Measurements from ENCODE around the gene TRIP11.
"Not testable (repeated sequence)": the region's sequence is repeated elsewhere in the genome, so short reads cannot be mapped to it uniquely, and the experiment has no call there.

The TRIP11 gene

DNA sequence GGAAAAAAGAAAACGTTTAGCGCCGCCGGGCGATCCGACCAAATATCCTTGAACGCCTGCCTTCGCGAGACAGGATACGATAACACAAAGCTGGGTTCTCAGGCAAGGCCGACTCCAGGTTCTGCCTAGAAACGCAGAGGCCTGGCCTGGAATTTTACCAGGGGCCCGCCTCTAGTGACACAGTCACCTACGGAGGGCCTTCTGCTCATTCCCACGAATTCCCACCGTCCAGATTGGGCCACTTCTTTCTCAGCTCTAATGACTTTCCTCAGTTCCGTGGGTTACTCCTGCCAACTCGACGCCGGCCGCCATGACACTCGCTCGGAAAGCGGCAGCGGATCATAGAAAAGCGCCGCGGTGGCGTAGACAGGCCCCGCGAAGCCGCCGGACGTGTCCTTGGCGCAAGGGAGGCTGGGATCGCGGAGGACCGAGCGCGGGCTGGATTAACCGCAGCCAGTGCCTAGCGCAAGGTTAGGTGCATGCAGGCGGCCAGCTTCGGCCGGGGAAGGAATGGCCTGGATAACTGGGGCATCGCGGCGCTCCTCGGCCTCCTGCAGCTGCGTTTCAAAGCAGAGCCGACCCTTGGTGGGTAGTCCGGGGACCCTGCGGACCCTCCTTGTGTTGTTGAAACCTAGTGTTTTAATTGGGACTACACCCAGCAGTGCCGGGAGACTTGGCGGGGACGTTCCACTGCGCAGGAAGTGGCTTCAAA is at the start of gene TRIP11:
Gene TRIP11, minus strand, starts transcription at position 341 of the 712 bp plus-strand sequence. CDS start 374 bp downstream, outside the sequence.
- DNase-seq (ENCODE audit: low read depth): peak; percentile 91

GRCh38 chr14:92088494-92088893 is 48.6 kb upstream of the TRIP11 start:
- no peak for DNase-seq (ENCODE audit: low read depth)

GRCh38 chr14:92074555-92074954 is 34.7 kb upstream of the TRIP11 start:
- no peak for DNase-seq (ENCODE audit: low read depth)

DNA sequence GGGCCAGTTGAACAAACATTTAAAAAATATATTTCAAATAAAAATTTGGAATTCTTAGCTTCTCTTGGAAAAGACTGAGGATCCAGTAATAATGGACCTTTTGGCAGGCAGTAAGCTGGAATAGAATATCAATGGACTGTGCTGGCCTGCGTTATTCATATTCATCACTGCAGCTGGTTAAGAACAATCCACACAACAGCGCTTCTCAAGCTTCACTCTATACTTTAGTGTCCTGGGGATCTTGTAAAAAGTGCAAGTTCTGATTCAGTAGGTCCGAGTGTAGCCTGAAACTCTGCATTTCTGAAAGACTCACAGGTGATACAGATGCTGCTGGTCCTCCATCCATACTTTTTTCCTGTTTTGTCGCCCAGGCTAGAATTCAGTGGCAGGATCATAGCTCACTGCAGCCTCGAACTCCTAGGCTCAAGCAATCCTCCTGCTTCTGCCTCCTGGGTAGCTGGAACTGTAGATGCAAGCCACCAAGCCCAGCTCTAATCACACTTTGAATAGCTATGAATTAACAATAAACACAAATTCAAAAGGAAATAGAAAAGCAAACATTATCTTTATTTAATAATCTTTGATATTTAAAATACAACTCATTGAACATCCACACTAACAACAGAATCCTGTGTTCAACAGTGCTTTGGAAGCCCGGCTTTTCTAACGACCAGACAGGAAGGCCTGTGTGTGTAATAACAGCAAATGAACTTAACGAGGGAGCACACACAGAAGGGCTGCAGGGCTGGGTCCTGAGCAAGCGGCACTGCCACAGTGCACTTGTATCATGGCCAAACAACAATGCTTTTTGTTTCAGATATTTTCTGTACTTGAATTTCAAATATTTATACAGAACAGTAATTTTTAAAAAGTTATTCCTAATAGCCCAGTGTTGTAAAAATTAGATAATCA is 18.4 kb upstream of the TRIP11 start:
- no peak for DNase-seq (ENCODE audit: low read depth)

DNA sequence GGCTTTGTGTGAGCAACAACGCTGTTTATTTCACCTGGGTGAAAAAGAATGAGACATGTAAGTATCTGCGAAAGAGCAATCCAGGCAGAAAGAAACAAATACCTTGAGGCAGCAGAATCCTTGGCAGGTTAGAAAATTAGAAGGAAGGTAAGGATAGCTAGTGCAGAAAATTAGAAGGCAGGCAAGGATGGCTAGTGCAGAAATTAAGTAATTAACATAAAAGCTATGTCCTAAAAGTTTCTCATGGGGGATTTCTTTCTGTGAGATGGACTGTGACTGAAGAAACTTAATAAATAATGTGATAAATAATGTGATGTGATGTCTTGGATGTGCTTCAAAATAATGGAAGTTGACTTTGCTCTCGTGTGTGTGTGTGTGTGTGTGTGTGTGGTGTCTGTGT is 9.9 kb upstream of the TRIP11 start:
- DNase-seq (ENCODE audit: low read depth): no peak

DNA sequence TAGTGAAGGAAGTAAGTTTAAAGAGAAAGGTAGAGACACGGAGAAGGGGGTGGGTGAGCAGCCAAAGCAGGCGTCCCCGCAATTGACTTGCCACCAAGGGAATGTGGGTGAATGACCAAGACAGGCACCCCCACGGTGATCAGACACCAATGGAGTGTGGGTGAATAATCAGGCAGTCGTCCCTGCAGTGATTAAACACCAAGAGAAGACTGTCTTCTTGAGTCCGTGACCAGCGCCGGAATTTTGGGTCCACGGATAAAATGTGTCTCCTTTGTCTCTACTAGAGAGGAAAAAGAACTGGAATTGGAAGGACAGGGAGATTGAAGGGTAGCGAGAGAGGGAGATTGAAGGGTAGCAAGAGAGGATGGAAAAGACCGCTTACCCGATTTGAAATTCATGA is 9.4 kb upstream of the TRIP11 start:
- DNase-seq (ENCODE audit: low read depth): not testable (repeated sequence)

DNA sequence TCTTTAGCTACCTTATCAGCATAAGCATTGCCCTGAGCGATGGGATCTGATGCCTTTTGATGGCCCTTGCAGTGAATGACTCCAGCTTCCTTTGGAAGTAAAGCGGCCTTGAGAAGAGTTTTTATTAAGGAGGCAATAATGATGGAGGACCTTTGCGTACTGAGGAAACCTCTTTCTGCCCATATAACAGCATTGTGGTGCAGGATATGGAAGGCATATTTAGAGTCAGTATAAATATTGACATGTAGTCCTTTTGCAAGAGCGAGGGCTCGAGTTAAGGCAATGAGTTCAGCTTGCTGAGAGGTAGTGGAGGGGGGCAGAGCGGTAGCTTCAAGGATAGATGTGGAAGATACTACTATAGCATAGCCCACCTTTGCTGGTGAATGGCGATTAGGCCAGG is 6.0 kb upstream of the TRIP11 start:
- DNase-seq (ENCODE audit: low read depth): not testable (repeated sequence)

- not testable (repeated sequence) for DNase-seq (ENCODE audit: low read depth)
Measured at GRCh38 chr14:92041766-92042165, 1.9 kb upstream of the TRIP11 start.

GRCh38 chr14:92041203-92041602 is 1.3 kb upstream of the TRIP11 start:
- DNase-seq (ENCODE audit: low read depth): no peak

GRCh38 chr14:92040431-92041051 is 682 bp upstream of the TRIP11 start:
- no peak for DNase-seq (ENCODE audit: low read depth)

- no peak for DNase-seq (ENCODE audit: low read depth)
Measured at GRCh38 chr14:92039063-92039718, 668 bp downstream of the TRIP11 start.

- DNase-seq (ENCODE audit: low read depth): no peak
Measured at GRCh38 chr14:92037989-92038388, 1.9 kb downstream of the TRIP11 start.

DNA sequence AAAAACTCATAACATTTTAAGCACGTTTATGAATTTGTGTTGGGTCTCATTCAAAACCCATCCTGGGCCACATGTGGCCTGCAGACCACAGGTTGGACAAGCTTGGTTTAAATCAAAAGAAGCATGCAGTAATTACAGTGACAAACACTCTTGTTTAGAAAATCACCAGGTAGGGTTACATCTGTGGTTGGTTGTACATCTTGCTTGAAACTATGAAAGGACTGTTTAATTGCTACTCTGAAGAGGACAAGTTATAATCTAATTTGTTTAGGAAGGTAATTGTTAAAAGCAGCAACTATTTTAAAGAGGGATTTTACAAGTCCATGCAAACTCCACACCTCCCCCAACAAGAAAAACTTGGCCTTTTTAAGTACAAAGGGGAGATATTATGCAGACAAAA is 4.0 kb downstream of the TRIP11 start:
- no peak for DNase-seq (ENCODE audit: low read depth)

DNA sequence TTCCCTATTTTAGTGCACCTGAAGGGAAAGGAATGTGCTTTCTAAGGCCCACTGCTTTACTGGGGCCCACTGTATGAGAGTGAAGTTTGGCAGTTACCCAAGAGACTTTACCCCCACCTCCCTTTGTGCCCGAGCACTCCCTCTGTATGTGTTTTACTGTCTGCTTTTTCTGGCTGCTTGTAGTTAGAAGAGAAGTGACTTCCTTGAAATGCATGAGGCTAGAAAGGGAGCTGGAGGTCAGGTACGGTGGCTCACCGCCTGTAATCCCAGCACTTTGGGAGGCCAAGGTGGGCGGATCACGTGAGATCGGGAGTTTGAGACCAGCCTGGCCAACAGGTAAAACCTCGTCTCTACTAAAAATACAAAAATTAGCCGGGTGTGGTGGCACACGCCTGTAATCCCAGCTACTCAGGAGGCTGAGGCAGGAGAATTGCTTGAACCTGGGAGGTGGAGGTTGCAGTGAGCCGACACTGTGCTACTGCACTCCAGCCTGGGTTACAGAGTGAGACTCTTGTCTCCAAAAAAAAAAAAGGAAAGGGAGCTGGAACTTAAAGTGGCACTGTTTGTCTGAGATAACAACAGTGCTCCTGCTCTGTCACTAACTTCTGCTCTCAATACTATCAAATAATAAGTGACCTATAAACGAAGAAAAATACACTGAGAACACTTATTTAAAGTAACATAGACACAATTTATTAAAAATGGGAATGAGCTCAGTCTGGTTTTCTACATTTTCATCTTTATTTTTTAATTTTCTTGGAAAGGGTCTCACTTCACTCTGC is 5.8 kb downstream of the TRIP11 start:
- DNase-seq (ENCODE audit: low read depth): no peak

DNA sequence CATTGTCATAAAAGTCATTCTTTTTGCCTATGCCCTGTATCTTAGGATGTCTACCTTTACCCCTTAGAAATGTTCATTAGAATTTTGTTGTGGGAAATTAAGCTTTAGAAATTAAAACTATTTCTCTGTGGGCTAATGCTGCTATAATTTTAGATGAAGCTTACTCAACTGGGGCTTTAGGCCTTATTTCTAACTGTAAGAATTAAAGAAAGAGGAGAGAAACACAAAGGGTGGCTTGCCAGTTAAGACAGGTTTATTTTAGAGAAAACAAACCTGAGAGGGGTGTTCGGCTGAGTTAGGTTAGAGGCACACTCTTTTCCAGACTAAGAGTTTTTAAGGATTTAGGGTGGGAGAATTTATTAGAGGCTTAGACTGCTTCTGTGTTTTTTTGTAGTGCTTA is 6.4 kb downstream of the TRIP11 start:
- DNase-seq (ENCODE audit: low read depth): no peak

GRCh38 chr14:92026548-92027190 is 13.2 kb downstream of the TRIP11 start:
- DNase-seq (ENCODE audit: low read depth): no peak

- DNase-seq (ENCODE audit: low read depth): no peak
Measured at GRCh38 chr14:92022036-92022435, 17.8 kb downstream of the TRIP11 start.

DNA sequence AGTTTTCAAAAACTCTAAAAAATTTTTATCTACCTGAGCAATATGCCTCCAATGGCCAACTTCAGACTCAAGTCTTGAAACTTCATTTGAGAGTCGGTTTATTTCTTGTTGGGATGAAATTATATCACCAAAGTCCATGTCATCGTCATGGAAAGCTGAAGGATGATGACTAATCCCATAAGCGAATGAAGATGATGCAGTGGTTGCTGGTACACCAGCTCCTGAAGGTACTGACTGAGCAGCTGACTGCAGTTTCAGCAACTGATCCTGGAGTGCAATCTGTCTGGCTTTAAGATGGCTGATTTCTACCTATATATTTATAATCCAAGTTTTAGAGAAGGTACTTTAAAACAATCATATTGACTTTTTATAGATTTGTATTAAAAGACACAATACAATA is 18.3 kb downstream of the TRIP11 start:
- no peak for DNase-seq (ENCODE audit: low read depth)

- DNase-seq (ENCODE audit: low read depth): no peak
Measured at GRCh38 chr14:92014040-92014439, 25.8 kb downstream of the TRIP11 start.

- DNase-seq (ENCODE audit: low read depth): no peak
Measured at GRCh38 chr14:92012121-92012748, 27.6 kb downstream of the TRIP11 start.
